Bronchial epithelial cell (primary cell): ENCODE results near the gene CEBPG. TPM values are rescaled to one million over a fixed set of nuclear protein-coding genes. Genes with fewer than 3 reads are reported as not detected.

Experiments
- DNase-seq: peaks from one replicate; pipeline ENCODE4 v3.0.0-alpha.2; 2010; ENCODE audit warnings: low read depth
- FAIRE-seq: peaks from 2 replicates; lab custom pipeline; 2011; peaks lifted over from hg19 to GRCh38; lab: Jason Lieb, UNC
- H3K27me3 ChIP-seq: 2 replicates; pipeline ENCODE4 v1.5.1; 2011; ENCODE audit warnings: low read length; ENCODE audit not compliant: control insufficient read depth, insufficient read depth
- H3K36me3 ChIP-seq: 2 replicates; pipeline ENCODE4 v1.5.1; 2011; ENCODE audit warnings: low read length; ENCODE audit not compliant: control insufficient read depth, insufficient read depth
- H3K4me3 ChIP-seq: 2 replicates; pipeline ENCODE4 v1.5.1; 2011; ENCODE audit warnings: mild to moderate bottlenecking, low read depth, low read length, control low read depth
- total RNA-seq: library from RNA; depleted of rRNA; stranded (reverse); fragments of >200 nt; gene quantifications from 2 replicates; pipeline ENCODE4 v1.2.1, GENCODE V29; 2014
- TF ChIP-seq, protein P1 (sequence below): IDR thresholded peaks from 2 replicates; pipeline ENCODE4 v1.5.1; 2011; ENCODE audit warnings: mild to moderate bottlenecking, moderate library complexity, low read length, control low read depth, inconsistent platforms; ENCODE audit not compliant: insufficient read depth, severe bottlenecking

Gene CEBPG
- total RNA-seq, 1 donor from 2014 or later: 128 TPM

DNA sequence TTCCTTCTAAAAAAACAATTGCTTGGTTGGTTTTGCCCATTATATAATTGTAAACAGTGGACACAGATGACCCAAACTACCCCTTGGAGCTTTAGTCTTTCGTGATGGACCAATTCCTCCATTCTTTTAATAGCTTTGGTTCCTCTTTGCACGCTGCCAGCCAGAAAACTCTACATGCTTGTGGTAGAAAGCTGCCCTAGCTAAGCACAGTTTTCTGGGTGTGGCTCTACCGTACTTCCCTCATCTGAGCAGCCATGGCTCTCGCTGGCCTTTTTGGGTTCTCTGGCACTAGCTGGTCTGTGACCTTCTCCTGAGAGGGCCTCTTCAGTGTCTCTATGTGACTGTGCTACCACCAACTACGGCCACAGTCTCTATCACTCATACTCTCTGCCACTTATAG is 41.3 kb upstream of the CEBPG start:
- Histone ChIP-seq H3K4me3 (no peak overlapping the region), H3K36me3 (no peaks in the 10 kb centered on the region), H3K27me3 (no peaks in the 10 kb centered on the region)
- TF ChIP-seq, protein P1, sequence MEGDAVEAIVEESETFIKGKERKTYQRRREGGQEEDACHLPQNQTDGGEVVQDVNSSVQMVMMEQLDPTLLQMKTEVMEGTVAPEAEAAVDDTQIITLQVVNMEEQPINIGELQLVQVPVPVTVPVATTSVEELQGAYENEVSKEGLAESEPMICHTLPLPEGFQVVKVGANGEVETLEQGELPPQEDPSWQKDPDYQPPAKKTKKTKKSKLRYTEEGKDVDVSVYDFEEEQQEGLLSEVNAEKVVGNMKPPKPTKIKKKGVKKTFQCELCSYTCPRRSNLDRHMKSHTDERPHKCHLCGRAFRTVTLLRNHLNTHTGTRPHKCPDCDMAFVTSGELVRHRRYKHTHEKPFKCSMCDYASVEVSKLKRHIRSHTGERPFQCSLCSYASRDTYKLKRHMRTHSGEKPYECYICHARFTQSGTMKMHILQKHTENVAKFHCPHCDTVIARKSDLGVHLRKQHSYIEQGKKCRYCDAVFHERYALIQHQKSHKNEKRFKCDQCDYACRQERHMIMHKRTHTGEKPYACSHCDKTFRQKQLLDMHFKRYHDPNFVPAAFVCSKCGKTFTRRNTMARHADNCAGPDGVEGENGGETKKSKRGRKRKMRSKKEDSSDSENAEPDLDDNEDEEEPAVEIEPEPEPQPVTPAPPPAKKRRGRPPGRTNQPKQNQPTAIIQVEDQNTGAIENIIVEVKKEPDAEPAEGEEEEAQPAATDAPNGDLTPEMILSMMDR: no peak
- FAIRE-seq: no peak
- no peak for DNase-seq

DNA sequence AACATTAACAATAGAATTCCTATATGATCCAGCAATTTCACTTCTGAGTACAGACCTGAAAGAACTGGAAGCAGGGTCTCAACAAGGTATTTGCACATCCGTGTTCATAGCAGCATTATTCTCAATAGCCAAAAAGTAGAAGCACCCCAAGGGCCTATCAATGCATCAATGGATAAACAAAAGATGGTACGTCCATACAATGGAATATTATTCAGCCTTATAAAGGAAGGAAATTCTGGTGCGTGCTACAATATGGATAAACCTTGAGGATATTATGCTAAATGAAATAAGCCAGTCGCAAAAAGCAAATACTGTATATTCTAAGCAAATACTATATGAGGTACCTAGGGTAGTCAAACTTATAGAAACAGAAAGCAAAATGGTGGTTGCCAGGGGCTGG is 40.4 kb upstream of the CEBPG start:
- Histone ChIP-seq H3K27me3 (no peaks in the 10 kb centered on the region), H3K4me3 (no peak overlapping the region), H3K36me3 (no peaks in the 10 kb centered on the region)
- no peak for FAIRE-seq
- DNase-seq: no peak
- TF ChIP-seq, protein P1: no peak

DNA sequence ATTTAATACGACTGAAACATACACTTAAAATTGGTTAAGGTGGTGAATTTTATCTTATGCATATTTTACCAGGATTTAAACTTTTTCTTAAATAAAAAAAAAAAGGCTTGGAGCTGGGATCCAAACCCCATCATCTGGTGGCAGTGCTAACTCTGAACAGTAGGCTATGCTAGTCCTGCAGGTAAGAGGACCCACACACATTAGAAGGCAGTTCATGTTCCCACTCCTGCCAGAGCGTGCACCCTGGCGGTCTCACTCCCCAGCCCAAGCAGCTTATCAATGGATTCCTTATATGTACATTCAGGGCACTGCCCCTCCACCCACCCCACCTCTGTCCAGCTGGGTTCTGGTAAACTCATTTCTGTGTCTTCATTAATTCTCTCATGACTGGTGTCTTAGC is 39.9 kb upstream of the CEBPG start:
- DNase-seq (peak; percentile 36), FAIRE-seq (no peak)
- Histone ChIP-seq H3K36me3 (no peaks in the 10 kb centered on the region), H3K4me3 (no peak overlapping the region), H3K27me3 (no peaks in the 10 kb centered on the region)
- TF ChIP-seq, protein P1: peak; percentile 45

DNA sequence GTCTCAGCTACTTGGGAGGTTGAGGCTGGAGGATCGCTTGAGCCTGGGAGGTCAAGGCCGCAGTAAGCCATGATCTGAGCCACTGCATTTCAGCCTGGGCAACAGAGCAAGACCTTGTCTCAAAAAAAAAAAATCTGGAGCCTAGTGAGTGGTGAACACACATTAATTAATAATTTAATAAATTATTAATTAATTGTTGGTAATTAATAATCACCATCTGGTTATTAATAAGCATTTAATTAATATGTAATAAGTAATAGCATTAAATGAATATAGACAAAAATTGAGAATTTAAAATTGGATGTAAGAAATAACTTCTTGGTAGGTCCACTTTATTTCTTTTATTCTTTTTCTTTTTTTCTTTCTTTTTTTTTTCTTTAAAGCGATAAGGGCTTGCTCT is 39.2 kb upstream of the CEBPG start:
- TF ChIP-seq, protein P1: no peak
- DNase-seq: no peak
- Histone ChIP-seq H3K27me3 (no peaks in the 10 kb centered on the region), H3K4me3 (no peak overlapping the region), H3K36me3 (no peaks in the 10 kb centered on the region)
- FAIRE-seq: no peak

DNA sequence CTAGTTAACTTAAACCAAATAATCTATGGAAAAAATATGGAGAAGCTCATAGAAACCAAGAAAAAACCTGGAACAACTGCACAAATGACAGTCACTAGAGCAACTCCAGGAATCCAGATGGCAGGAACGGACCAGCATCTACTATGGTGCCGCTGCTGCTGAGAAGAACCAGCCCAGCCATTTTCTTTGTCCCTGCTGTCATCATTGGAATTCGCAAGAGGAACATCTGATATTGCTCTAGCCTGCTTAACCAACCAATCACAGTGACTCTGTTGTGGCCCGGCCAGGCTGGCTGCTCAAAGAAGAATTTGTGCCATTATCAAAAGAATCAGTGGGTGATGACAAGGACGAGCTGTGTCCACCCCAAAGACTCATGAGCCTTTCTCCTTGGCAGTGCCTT is 38.1 kb upstream of the CEBPG start:
- TF ChIP-seq, protein P1: no peak

More for the DNA sequence above, 38.1 kb upstream of the CEBPG start:
- Histone ChIP-seq H3K27me3 (no peaks in the 10 kb centered on the region), H3K4me3 (no peak overlapping the region), H3K36me3 (no peaks in the 10 kb centered on the region)
- DNase-seq: no peak
- no peak for FAIRE-seq
